22Rv1 (cell line): ENCODE results near the gene SUFU.

Experiments used
- CTCF ChIP-seq: fragments of 450-650 bp; IDR thresholded peaks from 2 replicates; pipeline ENCODE4 v1.5.1; 2017; ENCODE audit warnings: mild to moderate bottlenecking
- ZFX ChIP-seq: fragments of 450-650 bp; IDR thresholded peaks from 2 replicates; pipeline ENCODE4 v1.6.1; 2017; ENCODE audit warnings: antibody characterized with exemption, borderline replicate concordance

GRCh38 chr10:102616066-102616770, 112.4 kb downstream of the SUFU start:
- no peak for TF ChIP-seq CTCF
- TF ChIP-seq ZFX = no peak
